OCI-LY1 (cell line): Measurements from ENCODE around the gene MYBBP1A.

Experiments
- H2AFZ ChIP-seq: fragments of 200-600 bp; sonication (generic), shearing (Covaris generic); 2 replicates; pipeline ENCODE4 v1.6.0; 2014; ENCODE audit warnings: antibody characterized with exemption, mild to moderate bottlenecking, low read length
- H3F3A ChIP-seq: fragments of 200-600 bp; sonication (generic), shearing (Covaris generic); 2 replicates; pipeline ENCODE4 v1.6.0; 2014; ENCODE audit warnings: mild to moderate bottlenecking, antibody characterized with exemption, low read length, moderate library complexity; ENCODE audit not compliant: insufficient read depth
- H3K27ac ChIP-seq: fragments of 200-600 bp; sonication (generic); 2 replicates; pipeline ENCODE4 v1.5.1; 2014; ENCODE audit warnings: low read length, mixed run types, mild to moderate bottlenecking, low read depth; ENCODE audit not compliant: poor library complexity, severe bottlenecking
- H3K27me3 ChIP-seq: fragments of 200-600 bp; sonication (generic); 2 replicates; pipeline ENCODE4 v1.6.0; 2014; ENCODE audit warnings: antibody characterized with exemption, mild to moderate bottlenecking, low read length, moderate library complexity; ENCODE audit not compliant: insufficient read depth
- H3K36me3 ChIP-seq: fragments of 200-600 bp; sonication (generic); 2 replicates; pipeline ENCODE4 v1.6.1; 2014; ENCODE audit warnings: mild to moderate bottlenecking, antibody characterized with exemption, low read length, moderate library complexity, mixed read lengths; ENCODE audit not compliant: insufficient read depth
- H3K4me1 ChIP-seq: fragments of 200-600 bp; sonication (generic); 2 replicates; pipeline ENCODE4 v1.5.1; 2014; ENCODE audit warnings: mild to moderate bottlenecking, low read length, moderate library complexity; ENCODE audit not compliant: insufficient read depth, severe bottlenecking
- H3K4me2 ChIP-seq: fragments of 200-600 bp; sonication (generic), shearing (Covaris generic); 2 replicates; pipeline ENCODE4 v1.6.1; 2014; ENCODE audit warnings: low read length
- H3K4me3 ChIP-seq: fragments of 200-600 bp; sonication (generic); 2 replicates; pipeline ENCODE4 v1.5.1; 2014; ENCODE audit warnings: low read length, low read depth, mild to moderate bottlenecking, mixed read lengths; ENCODE audit not compliant: poor library complexity, severe bottlenecking
- H3K79me2 ChIP-seq: fragments of 200-600 bp; shearing (Covaris generic); 2 replicates; pipeline ENCODE4 v1.6.1; 2016; ENCODE audit warnings: mixed run types, low read length, mixed read lengths; ENCODE audit not compliant: insufficient read depth
- H3K9ac ChIP-seq: fragments of 200-600 bp; sonication (generic), shearing (Covaris generic); 2 replicates; pipeline ENCODE4 v1.6.1; 2014; ENCODE audit warnings: mild to moderate bottlenecking, low read length, mixed read lengths
- H3K9me2 ChIP-seq: fragments of 200-600 bp; sonication (generic), shearing (Covaris generic); 2 replicates; pipeline ENCODE4 v1.6.1; 2014; ENCODE audit warnings: low read depth, mild to moderate bottlenecking, low read length, mixed read lengths
- H3K9me3 ChIP-seq: fragments of 200-600 bp; shearing (Covaris generic); 2 replicates; pipeline ENCODE4 v1.6.1; 2014; ENCODE audit warnings: low read length, mixed read lengths
- H4K20me1 ChIP-seq: fragments of 200-600 bp; sonication (generic), shearing (Covaris generic); 2 replicates; pipeline ENCODE4 v1.6.0; 2016; ENCODE audit warnings: mild to moderate bottlenecking, low read length; ENCODE audit not compliant: insufficient read depth
- EZH2 ChIP-seq: fragments of 200-600 bp; sonication (generic), shearing (Covaris generic); IDR thresholded peaks from 2 replicates; pipeline ENCODE4 v1.8.0; 2017; ENCODE audit warnings: borderline replicate concordance, mixed run types, mild to moderate bottlenecking, antibody characterized with exemption, low read length, moderate library complexity, mixed read lengths
- TF ChIP-seq, protein P1 (sequence below): fragments of 200-600 bp; sonication (generic), shearing (Covaris generic); IDR thresholded peaks from 2 replicates; pipeline ENCODE4 v1.5.1; 2017; ENCODE audit warnings: mild to moderate bottlenecking, antibody characterized with exemption, low read length, moderate library complexity, mixed read lengths

Gene MYBBP1A

DNA sequence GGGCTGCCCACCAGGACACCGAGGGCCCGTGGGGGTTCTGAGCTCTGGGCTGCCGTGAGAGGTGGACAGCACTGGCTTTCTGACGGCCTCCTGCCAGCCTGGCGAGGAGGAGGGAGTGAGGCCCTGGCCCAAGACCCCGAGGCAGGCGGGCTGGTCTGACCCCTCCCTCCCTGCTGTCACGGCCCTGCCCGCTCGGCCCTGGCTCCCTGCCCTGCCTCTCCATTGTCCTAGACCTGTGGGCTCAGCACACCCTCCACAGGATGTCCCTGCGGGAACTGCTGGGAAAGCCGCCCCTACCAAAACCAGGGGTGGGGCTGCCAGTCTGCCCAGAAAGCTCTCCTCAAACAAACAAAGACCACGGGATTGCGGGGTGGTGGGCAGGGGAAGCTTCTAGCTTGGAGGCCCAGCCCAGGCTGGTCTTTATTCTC, 35.8 kb downstream of the MYBBP1A start:
- no peak for TF ChIP-seq EZH2
- TF ChIP-seq, protein P1, sequence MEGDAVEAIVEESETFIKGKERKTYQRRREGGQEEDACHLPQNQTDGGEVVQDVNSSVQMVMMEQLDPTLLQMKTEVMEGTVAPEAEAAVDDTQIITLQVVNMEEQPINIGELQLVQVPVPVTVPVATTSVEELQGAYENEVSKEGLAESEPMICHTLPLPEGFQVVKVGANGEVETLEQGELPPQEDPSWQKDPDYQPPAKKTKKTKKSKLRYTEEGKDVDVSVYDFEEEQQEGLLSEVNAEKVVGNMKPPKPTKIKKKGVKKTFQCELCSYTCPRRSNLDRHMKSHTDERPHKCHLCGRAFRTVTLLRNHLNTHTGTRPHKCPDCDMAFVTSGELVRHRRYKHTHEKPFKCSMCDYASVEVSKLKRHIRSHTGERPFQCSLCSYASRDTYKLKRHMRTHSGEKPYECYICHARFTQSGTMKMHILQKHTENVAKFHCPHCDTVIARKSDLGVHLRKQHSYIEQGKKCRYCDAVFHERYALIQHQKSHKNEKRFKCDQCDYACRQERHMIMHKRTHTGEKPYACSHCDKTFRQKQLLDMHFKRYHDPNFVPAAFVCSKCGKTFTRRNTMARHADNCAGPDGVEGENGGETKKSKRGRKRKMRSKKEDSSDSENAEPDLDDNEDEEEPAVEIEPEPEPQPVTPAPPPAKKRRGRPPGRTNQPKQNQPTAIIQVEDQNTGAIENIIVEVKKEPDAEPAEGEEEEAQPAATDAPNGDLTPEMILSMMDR, result no peak
- Histone ChIP-seq H3K4me2 (no peak overlapping the region), H3K36me3 (no peaks in the 10 kb centered on the region), H2AFZ (no peak overlapping the region), H3K9me2 (no peaks in the 10 kb centered on the region), H3K4me1 (peaks cover 28% of the 10 kb centered on the region), H3F3A (no peaks in the 10 kb centered on the region), H3K9ac (no peak overlapping the region), H3K27me3 (no peaks in the 10 kb centered on the region), H3K4me3 (no peak overlapping the region), H3K79me2 (no peaks in the 10 kb centered on the region), H3K27ac (no peak overlapping the region), H3K9me3 (no peaks in the 10 kb centered on the region), H4K20me1 (no peaks in the 10 kb centered on the region)

DNA sequence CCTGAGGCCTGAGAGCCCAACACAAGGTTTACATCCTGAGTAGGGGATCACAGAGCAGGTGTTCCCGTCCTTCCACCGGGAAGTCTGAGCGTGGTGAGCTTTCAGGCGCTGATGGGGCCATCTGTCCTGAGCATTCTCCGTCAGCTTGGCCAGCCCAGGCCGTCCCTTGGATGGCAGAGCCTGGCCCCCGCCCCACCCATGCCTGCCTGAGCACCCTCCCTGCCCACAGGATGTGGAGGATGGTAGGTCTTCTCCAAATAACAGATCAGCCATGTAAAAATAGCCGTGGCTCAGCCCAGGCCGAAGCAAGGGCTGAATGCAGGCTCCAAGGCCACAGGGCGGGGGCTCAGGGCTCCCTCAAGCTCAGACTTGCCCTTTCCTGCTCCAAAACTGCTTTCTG, 36.3 kb downstream of the MYBBP1A start:
- H3K36me3 ChIP-seq, result no peaks in the 10 kb centered on the region
- no peak for TF ChIP-seq EZH2
- TF ChIP-seq, protein P1, result no peak
- H2AFZ ChIP-seq, result no peak overlapping the region
- H3K9ac ChIP-seq, result no peak overlapping the region
- no peak overlapping the region for H3K4me3 ChIP-seq
- H4K20me1 ChIP-seq, result no peaks in the 10 kb centered on the region
- H3K27me3 ChIP-seq, result no peaks in the 10 kb centered on the region
- peaks cover 24% of the 10 kb centered on the region for H3K4me1 ChIP-seq
- no peaks in the 10 kb centered on the region for H3K9me2 ChIP-seq
- no peaks in the 10 kb centered on the region for H3F3A ChIP-seq
- H3K4me2 ChIP-seq, result peak overlapping the region; percentile 15
- no peaks in the 10 kb centered on the region for H3K79me2 ChIP-seq
- no peak overlapping the region for H3K27ac ChIP-seq
- H3K9me3 ChIP-seq, result no peaks in the 10 kb centered on the region

DNA sequence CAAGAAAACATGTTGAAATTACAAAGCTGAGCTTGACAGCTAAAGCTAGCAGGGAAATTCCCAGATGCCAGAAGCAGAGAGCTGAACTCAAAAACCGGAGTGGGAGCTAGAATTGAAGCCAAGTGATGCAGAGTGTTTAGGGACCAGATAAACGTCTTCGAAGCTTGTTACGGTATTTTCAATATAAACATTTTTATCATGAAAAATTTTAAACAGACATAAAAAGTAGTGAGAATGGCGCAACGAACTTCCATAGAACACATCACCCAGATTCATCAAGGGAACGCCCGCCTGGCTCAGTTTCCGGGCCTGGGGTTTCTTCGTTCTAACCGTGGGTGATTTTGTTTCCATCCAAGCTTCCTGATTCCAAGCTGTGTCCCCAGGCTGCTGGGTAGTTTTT, 38.4 kb downstream of the MYBBP1A start:
- no peaks in the 10 kb centered on the region for H3K36me3 ChIP-seq
- no peaks in the 10 kb centered on the region for H3K27me3 ChIP-seq
- no peaks in the 10 kb centered on the region for H4K20me1 ChIP-seq
- H3K4me3 ChIP-seq, result no peak overlapping the region
- H3K4me1 ChIP-seq, result peaks cover 10% of the 10 kb centered on the region
- no peaks in the 10 kb centered on the region for H3F3A ChIP-seq
- H3K9me2 ChIP-seq, result no peaks in the 10 kb centered on the region
- no peak overlapping the region for H3K27ac ChIP-seq
- no peak overlapping the region for H2AFZ ChIP-seq
- TF ChIP-seq, protein P1, result no peak
- TF ChIP-seq EZH2, result no peak
- H3K4me2 ChIP-seq, result no peak overlapping the region
- no peaks in the 10 kb centered on the region for H3K79me2 ChIP-seq
- H3K9me3 ChIP-seq, result no peaks in the 10 kb centered on the region
- H3K9ac ChIP-seq, result no peak overlapping the region
